Activated CD4-positive, alpha-beta memory T cell treated with anti-CD3 and anti-CD28 coated beads for 36 hours (primary cell): ENCODE measurements around the gene FAM50A. TPM values are rescaled to one million over a fixed set of nuclear protein-coding genes. Genes with fewer than 3 reads are reported as not detected.
A peak's percentile ranks its signal among the peaks of the same experiment; 100 is the strongest.

Experiments
- CTCF ChIA-PET: fragments of 350-600 bp; sonication (Branson Sonifier 250); formaldehyde crosslinking; loops from one replicate; lab custom pipeline; 2021; ENCODE audit warnings: antibody characterized with exemption, inconsistent platforms; lab: Charles Lee
- POLR2A ChIA-PET: fragments of 350-600 bp; sonication (Branson Sonifier 250); formaldehyde crosslinking; loops from one replicate; lab custom pipeline; 2021; ENCODE audit warnings: antibody characterized with exemption; lab: Charles Lee
- DNase-seq: peaks from one replicate; pipeline ENCODE4 v3.0.0-alpha.2; 2020
- H3K27ac Mint-ChIP-seq: one replicate; pipeline ENCODE4 v1.8.0; 2021; ENCODE audit warnings: mixed read lengths
- H3K27me3 Mint-ChIP-seq: one replicate; pipeline ENCODE4 v1.8.0; 2021; ENCODE audit warnings: mixed read lengths
- H3K36me3 Mint-ChIP-seq: one replicate; pipeline ENCODE4 v1.8.0; 2021; ENCODE audit warnings: mixed read lengths
- H3K4me1 Mint-ChIP-seq: one replicate; pipeline ENCODE4 v1.8.0; 2021; ENCODE audit warnings: low read depth, mixed read lengths
- H3K4me3 Mint-ChIP-seq: one replicate; pipeline ENCODE4 v1.8.0; 2021; ENCODE audit warnings: mild to moderate bottlenecking, mixed read lengths
- H3K9me3 Mint-ChIP-seq: one replicate; pipeline ENCODE4 v1.8.0; 2021; ENCODE audit warnings: mixed read lengths
- intact Hi-C: fragments of 100-400 bp; cut with micrococcal nuclease; formaldehyde crosslinking; loops from one replicate; pipeline ENCODE4 v1.15.1; 2023
- total RNA-seq, 2 experiments: library from RNA; stranded (reverse); gene quantifications; one replicate each; pipeline ENCODE4 v1.2.3, GENCODE V29; 2021

Gene FAM50A
- total RNA-seq, 2 experiments from 2014 or later = 61.1 to 61.9 TPM

DNA sequence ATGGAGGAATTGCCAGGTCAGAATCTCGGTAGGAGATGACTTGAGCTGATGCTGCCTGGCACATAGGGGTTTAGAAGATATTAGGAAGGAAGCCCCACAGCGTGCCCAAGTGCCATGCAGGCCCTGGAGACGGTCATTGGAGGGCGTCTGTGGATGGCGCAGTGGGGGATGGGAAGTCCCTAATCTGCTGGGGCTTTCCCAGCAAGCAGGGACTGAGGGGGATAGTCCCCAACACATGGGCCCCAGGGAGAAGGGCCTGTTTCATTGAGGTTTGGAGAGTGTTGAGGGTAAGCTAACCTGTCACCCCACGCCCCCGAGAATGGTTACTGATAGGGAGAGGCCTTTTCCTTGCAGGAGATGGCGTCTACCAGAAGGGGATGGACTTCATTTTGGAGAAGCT is 24.8 kb upstream of the FAM50A start:
- ChIA-PET CTCF (interaction anchor here (0.6 kb wide), 1 partner anchor 23 kb away, joined by 3 read pairs; no protein-coding TSS in a partner anchor), POLR2A (interaction anchor here (1.1 kb wide), 1 partner anchor 8 kb away, joined by 3 read pairs; no protein-coding TSS in a partner anchor)
- no peak overlapping the region for H3K4me3 Mint-ChIP-seq
- no peak overlapping the region for H3K27ac Mint-ChIP-seq
- H3K27me3 Mint-ChIP-seq = no peaks in the 10 kb centered on the region
- H3K9me3 Mint-ChIP-seq = no peaks in the 10 kb centered on the region
- no peaks in the 10 kb centered on the region for H3K4me1 Mint-ChIP-seq
- intact Hi-C loops = no loop called here
- no peak for DNase-seq
- H3K36me3 Mint-ChIP-seq = peaks cover 4% of the 10 kb centered on the region

DNA sequence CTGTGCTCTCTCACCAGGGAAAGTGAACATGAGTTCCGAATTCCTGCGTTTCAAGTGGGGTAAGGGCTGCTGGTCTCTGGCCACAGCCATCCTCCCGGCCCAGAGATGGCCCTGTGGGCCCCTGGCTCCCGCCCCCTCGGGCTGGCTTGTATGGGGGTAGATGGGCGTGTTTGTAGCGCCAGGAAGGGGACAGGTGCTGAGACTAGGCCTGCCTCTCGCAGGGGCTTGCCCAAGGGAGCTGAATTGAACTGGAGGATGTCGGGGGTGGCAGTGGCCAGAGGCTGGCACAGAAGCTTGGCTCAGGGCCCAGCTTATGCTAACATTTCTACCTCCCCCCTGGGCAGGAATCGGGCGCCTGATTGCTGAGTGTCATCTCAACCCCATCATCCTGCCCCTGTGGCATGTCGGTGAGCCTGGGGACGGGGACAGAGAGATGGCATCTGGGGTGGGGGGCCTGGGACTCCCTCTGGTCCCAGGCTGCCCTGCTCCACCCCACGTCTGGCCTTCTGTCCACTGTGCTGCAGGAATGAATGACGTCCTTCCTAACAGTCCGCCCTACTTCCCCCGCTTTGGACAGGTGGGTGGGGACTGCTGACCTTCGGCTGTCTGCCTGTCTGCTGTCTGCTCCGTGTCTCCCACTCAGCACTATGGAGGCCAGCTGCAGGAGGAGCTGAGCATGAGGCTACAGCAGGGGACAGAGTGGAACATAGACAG is 24.1 kb upstream of the FAM50A start:
- Mint-ChIP-seq H3K27me3 (no peaks in the 10 kb centered on the region), H3K36me3 (peaks cover 4% of the 10 kb centered on the region), H3K4me1 (no peaks in the 10 kb centered on the region), H3K9me3 (no peaks in the 10 kb centered on the region), H3K4me3 (no peak overlapping the region), H3K27ac (no peak overlapping the region)
- ChIA-PET CTCF (no interaction called here), POLR2A (interaction anchor here (1.1 kb wide), 1 partner anchor 7 kb away, joined by 3 read pairs; no protein-coding TSS in a partner anchor)
- intact Hi-C loops = no loop called here
- no peak for DNase-seq

DNA sequence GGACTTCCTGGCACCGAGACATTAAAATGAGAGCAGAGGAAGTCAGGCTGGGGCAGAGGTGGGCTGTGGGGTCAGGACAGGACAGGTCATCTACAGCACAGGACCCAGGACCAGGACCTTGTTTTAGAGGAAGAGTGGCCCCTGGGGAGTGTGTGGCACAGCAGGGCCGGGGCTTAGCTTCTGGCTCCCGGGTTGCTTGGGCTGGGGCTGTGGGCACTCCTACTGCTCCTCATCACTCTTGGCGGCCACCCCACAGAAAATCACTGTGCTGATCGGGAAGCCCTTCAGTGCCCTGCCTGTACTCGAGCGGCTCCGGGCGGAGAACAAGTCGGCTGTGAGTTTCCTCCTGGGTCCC is 23.6 kb upstream of the FAM50A start:
- H3K4me3 Mint-ChIP-seq = no peak overlapping the region
- no peak overlapping the region for H3K27ac Mint-ChIP-seq
- H3K9me3 Mint-ChIP-seq = no peaks in the 10 kb centered on the region
- H3K27me3 Mint-ChIP-seq = no peaks in the 10 kb centered on the region
- ChIA-PET POLR2A (interaction anchor here (0.8 kb wide), 1 partner anchor 22 kb away, joined by 3 read pairs; the partner anchor contains the start of gene RPL10), CTCF (no interaction called here)
- H3K4me1 Mint-ChIP-seq = no peaks in the 10 kb centered on the region
- no peak for DNase-seq
- H3K36me3 Mint-ChIP-seq = peaks cover 2% of the 10 kb centered on the region
- intact Hi-C loops = no loop called here

DNA sequence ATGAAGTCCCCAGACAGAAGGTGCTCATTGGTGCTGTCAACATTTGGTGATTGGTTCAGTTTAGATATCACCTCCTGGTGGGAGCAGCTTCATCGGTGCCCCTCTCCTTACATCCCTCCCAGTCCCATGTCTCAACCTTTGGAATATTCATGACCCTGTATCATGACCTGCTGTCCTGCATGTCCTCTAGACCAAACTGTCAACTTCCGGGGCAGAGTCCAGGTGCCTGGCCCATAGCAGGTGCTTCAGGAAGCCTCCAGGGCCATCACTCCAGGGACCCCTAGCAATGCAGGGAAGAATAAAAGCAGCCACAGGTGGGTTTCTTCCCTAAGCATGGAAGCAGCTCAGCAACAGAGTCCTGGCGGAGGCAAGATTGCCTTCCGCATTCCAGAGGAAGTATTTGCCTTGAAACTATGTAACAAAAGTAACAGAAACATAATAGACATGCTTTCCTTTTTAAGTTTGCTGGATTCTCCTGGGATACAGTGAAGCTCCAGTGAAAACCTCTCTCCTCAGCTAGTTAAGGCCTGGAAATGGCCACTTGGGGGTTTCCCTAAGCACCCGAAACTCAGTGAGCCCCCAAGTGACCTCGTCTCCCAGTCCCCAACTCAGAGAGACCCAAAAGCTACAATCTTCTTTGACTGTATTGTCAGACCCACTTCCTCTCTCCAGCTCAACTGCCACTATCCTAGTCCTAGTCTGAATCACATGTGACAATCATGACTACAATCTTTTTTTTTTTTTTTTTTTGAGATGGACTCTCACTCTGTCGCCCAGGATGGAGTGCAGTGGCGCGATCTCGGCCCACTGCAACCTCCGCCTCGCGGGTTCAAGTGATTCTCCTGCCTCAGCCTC is 16.8 kb upstream of the FAM50A start:
- intact Hi-C loops = no loop called here
- peak overlapping the region; percentile 77 for H3K4me3 Mint-ChIP-seq
- DNase-seq = no peak
- POLR2A ChIA-PET = interaction anchor here (1.0 to 2.1 kb wide), 2 partner anchors 8 to 15 kb away, joined by 3 to 4 read pairs; no protein-coding TSS in a partner anchor
- H3K4me1 Mint-ChIP-seq = peaks cover 17% of the 10 kb centered on the region
- no peaks in the 10 kb centered on the region for H3K9me3 Mint-ChIP-seq
- peak overlapping the region; percentile 54 for H3K27ac Mint-ChIP-seq
- CTCF ChIA-PET = interaction anchor here (0.7 to 1.9 kb wide), 3 partner anchors 13 to 54 kb away, joined by 3 to 7 read pairs (median 3); no protein-coding TSS in a partner anchor
- H3K36me3 Mint-ChIP-seq = peaks cover 2% of the 10 kb centered on the region
- no peaks in the 10 kb centered on the region for H3K27me3 Mint-ChIP-seq

DNA sequence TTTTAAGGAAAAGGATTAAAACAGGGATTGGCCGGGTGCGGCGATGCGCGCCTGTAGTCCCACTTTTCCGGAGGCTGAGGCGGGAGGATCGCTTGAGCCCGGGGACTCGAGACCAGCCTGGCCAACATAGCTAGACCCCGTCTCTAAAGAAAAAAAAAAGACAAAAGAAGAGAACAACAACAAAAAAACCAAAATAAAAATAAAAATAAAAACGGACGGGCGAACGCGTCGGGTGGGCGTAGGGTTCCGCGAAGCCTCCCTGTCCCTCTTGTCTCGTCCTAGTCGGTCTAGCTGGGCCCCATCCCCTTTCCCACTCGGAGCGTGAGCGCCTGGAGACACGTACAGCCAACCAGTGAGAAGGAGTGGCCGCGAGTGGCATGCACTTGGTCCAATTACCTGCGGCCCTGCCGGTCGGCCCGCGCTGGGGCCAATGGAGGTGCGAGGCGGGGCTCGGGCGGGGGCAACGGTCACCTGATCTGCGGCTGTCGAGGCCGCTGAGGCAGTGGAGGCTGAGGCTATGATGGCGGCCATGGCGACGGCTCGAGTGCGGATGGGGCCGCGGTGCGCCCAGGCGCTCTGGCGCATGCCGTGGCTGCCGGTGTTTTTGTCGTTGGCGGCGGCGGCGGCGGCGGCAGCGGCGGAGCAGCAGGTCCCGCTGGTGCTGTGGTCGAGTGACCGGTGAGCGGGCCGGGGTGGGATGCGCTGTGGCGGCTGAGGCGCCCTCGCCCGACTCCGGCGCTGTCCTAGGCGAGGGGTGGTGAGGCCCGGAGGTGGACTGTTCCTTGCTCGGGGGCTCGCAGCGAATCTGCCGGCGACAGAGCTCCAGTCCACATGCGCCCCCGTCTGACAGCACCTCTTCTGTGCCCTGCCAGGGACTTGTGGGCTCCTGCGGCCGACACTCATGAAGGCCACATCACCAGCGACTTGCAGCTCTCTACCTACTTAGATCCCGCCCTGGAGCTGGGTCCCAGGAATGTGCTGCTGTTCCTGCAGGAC is 15.5 kb upstream of the FAM50A start, which contains the start of gene ATP6AP1:
Gene ATP6AP1 (plus strand): TSS at position 502 of the 996 bp plus-strand sequence. CDS start 16 bp downstream, at position 518.
- intact Hi-C loops = no loop called here
- Mint-ChIP-seq H3K27me3 (no peaks in the 10 kb centered on the region), H3K4me3 (peak within 1 kb of the TSS; percentile 77), H3K9me3 (no peaks in the 10 kb centered on the region), H3K36me3 (peaks cover 2% of the 10 kb centered on the region), H3K4me1 (peaks cover 17% of the 10 kb centered on the region), H3K27ac (peak within 1 kb of the TSS; percentile 69)
- DNase-seq = peak; percentile 94
- ChIA-PET CTCF (interaction anchor here (0.9 to 1.9 kb wide), 4 partner anchors 17 to 99 kb away, joined by 3 to 7 read pairs (median 4); partner anchors contain the start of gene RPL10), POLR2A (interaction anchor here (0.7 to 2.1 kb wide), 5 partner anchors 7 to 27 kb away, joined by 3 to 6 read pairs (median 4); partner anchors contain the start of genes FAM50A and TAFAZZIN)

DNA sequence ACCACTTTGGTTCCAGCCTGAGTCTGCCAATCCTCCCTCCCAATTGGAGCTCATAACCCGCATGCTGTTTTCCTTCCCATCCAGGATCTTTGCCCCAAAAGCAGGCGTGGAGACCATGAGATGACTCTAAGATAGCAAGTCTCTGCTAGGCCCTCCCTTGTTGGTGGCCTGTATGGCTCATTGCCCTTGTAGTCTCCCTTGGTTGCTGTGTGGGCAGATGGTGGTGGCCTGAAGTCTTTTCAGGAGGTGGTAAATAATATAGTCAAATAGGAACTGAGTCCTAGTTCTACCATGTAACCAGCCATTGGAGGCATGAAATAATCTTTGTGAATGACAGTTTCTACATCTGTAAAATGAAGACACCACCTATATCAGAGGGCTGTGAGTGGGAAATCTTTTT is 14.2 kb upstream of the FAM50A start:
- H3K27me3 Mint-ChIP-seq = no peaks in the 10 kb centered on the region
- peaks cover 2% of the 10 kb centered on the region for H3K36me3 Mint-ChIP-seq
- CTCF ChIA-PET = interaction anchor here (0.9 to 1.6 kb wide), 3 partner anchors 18 to 97 kb away, joined by 3 to 5 read pairs (median 4); partner anchors contain the start of gene RPL10
- peaks cover 17% of the 10 kb centered on the region for H3K4me1 Mint-ChIP-seq
- H3K27ac Mint-ChIP-seq = peak overlapping the region; percentile 69
- POLR2A ChIA-PET = interaction anchor here (1.0 to 1.5 kb wide), 4 partner anchors 9 to 30 kb away, joined by 3 to 6 read pairs (median 4); partner anchors contain the start of gene FAM50A
- intact Hi-C loops = no loop called here
- peak; percentile 26 for DNase-seq
- H3K4me3 Mint-ChIP-seq = peak overlapping the region; percentile 77
- no peaks in the 10 kb centered on the region for H3K9me3 Mint-ChIP-seq

DNA sequence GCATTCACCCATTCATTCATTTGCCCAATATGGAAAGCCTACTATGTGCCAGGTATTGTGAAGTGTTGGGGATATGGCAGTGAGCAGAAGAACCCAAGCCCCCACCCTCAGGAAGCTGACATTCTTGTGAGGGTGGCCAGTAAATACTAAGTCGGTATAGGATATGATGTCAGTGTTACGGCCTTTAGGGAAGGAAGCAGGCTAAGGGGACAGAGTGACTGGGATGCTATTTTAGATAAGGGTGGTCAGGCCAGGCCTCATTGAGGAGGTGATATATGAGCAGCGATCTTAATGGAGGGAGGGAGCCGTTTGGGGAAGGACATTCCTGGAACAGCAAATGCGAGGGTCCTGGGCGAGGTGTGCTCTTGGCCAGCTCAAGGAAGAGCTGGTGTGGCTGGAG is 13.5 kb upstream of the FAM50A start:
- Mint-ChIP-seq H3K27me3 (no peaks in the 10 kb centered on the region), H3K27ac (peak overlapping the region; percentile 57)

DNA sequence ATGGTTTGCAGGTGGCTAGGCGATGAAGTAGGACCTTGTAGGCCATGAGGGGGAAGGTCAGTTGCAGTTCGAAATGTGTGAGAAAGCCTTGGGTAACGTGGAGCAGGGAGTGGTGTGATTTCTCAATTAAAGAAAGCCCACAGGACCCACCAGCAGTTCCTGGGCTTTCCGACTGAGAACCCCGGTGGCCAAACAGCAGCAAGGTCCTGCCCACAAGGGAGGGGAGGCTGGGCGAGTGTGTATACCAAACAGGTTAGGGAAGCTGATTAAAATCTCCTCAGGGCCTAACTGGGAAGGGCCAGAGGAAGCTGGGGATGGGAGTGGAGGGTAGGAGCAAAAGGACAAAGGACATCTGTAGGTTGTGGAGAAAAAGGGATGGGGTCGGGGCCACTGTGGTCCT is 13.0 kb upstream of the FAM50A start:
- Mint-ChIP-seq H3K4me1 (peaks cover 17% of the 10 kb centered on the region), H3K27ac (peak overlapping the region; percentile 57), H3K9me3 (no peaks in the 10 kb centered on the region), H3K27me3 (no peaks in the 10 kb centered on the region), H3K36me3 (peaks cover 4% of the 10 kb centered on the region), H3K4me3 (no peak overlapping the region)
- intact Hi-C loops = no loop called here
- ChIA-PET POLR2A (no interaction called here), CTCF (no interaction called here)
- DNase-seq = no peak

More for the DNA sequence above, 13.5 kb upstream of the FAM50A start:
- intact Hi-C loops = no loop called here
- peaks cover 2% of the 10 kb centered on the region for H3K36me3 Mint-ChIP-seq
- H3K4me1 Mint-ChIP-seq = peaks cover 17% of the 10 kb centered on the region
- H3K9me3 Mint-ChIP-seq = no peaks in the 10 kb centered on the region
- no peak for DNase-seq
- no peak overlapping the region for H3K4me3 Mint-ChIP-seq
- ChIA-PET POLR2A (interaction anchor here (1.2 to 1.5 kb wide), 2 partner anchors 9 to 31 kb away, joined by 3 to 6 read pairs; no protein-coding TSS in a partner anchor), CTCF (no interaction called here)

DNA sequence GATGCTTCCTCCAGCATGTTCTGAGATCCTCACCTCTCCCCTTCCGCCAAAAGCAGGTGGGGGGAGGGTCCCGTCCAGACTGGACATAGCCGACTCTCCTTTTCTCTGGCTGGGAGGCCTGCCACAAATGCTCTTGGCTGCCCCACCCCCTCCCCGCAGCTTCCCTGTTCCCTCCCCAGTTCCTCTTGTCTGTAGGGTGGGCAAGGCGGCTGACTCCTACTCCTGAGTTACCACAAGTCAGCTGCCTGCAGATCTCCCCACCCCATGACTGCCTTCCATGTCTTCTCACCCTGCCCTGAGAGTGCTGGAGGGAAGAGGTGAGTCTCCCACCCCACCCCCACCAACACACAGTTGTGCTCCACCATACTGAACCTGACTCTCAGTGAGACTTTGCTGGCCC is 12.6 kb upstream of the FAM50A start:
- H3K9me3 Mint-ChIP-seq = no peaks in the 10 kb centered on the region
- no peak for DNase-seq
- H3K27ac Mint-ChIP-seq = no peak overlapping the region
- CTCF ChIA-PET = no interaction called here
- peaks cover 22% of the 10 kb centered on the region for H3K4me1 Mint-ChIP-seq
- intact Hi-C loops = no loop called here
- no peak overlapping the region for H3K4me3 Mint-ChIP-seq
- peaks cover 6% of the 10 kb centered on the region for H3K36me3 Mint-ChIP-seq
- POLR2A ChIA-PET = no interaction called here
- no peaks in the 10 kb centered on the region for H3K27me3 Mint-ChIP-seq

DNA sequence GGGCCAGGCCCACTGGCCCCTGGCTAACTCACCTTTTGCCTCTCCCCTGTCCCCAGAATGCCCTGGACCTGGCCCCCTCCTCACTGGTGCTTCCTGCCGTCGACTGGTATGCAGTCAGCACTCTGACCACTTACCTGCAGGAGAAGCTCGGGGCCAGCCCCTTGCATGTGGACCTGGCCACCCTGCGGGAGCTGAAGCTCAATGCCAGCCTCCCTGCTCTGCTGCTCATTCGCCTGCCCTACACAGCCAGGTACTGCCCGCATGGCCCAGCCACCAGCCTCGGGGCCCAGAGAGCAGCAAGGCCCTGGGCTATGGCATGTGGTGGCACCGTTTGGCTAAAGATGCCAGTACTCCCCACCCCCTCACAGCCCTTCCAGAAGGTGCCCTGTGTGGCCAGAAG is 11.7 kb upstream of the FAM50A start:
- no peak overlapping the region for H3K27ac Mint-ChIP-seq
- H3K36me3 Mint-ChIP-seq = peaks cover 6% of the 10 kb centered on the region
- DNase-seq = no peak
- ChIA-PET POLR2A (interaction anchor here (1.4 kb wide), 1 partner anchor 83 kb away, joined by 3 read pairs; no protein-coding TSS in a partner anchor), CTCF (no interaction called here)
- no peaks in the 10 kb centered on the region for H3K27me3 Mint-ChIP-seq
- intact Hi-C loops = no loop called here
- H3K4me3 Mint-ChIP-seq = no peak overlapping the region
- peaks cover 23% of the 10 kb centered on the region for H3K4me1 Mint-ChIP-seq
- H3K9me3 Mint-ChIP-seq = no peaks in the 10 kb centered on the region

DNA sequence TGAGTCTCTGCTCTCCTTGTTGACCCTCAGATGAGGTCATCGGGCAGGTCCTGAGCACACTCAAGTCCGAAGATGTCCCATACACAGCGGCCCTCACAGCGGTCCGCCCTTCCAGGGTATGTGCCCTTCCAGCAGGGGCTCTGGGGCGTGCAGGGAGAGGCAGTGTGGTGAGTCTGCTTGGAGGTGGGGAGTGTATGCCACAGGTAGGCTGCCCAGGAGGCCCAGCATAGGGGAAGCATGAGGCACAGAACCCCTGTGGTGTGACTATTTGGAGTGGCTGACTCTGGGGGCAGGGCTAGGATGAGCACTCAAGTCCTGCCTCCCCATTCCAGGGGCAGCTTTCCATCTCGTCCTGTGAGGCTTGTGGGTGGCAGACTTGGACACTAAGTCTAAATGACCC is 10.3 kb upstream of the FAM50A start:
- CTCF ChIA-PET = no interaction called here
- POLR2A ChIA-PET = no interaction called here
- no peaks in the 10 kb centered on the region for H3K27me3 Mint-ChIP-seq
- H3K4me3 Mint-ChIP-seq = no peak overlapping the region
- peaks cover 26% of the 10 kb centered on the region for H3K4me1 Mint-ChIP-seq
- no peak for DNase-seq
- intact Hi-C loops = no loop called here
- peaks cover 11% of the 10 kb centered on the region for H3K36me3 Mint-ChIP-seq
- H3K27ac Mint-ChIP-seq = no peak overlapping the region
- no peaks in the 10 kb centered on the region for H3K9me3 Mint-ChIP-seq
